Tibial nerve (tissue), 4 donors: ENCODE measurements around the gene ABR. TPM values are rescaled to one million over a fixed set of nuclear protein-coding genes. Genes with fewer than 3 reads are reported as not detected.

Source experiments
- DNase-seq, 2 donors: peaks; one replicate each; pipeline ENCODE4 v3.0.0-alpha.2; 2019; ENCODE audit warnings: low spot score in 2 of 2
- H3K27ac ChIP-seq, 4 donors: fragments of 200-600 bp; sonication (generic) in 3 of 4; one replicate each; pipeline ENCODE4 v1.5.1; 2017 to 2019; ENCODE audit warnings: mild to moderate bottlenecking in 1 of 4
- H3K27me3 ChIP-seq, 2 donors: fragments of 200-600 bp; sonication (generic) in 1 of 2; one replicate each; pipeline versions ENCODE4 v1.5.1 to v1.6.0; 2017 to 2019
- H3K36me3 ChIP-seq, 3 donors: fragments of 200-600 bp; sonication (generic); one replicate each; pipeline ENCODE4 v1.5.1; 2018 to 2019
- H3K4me1 ChIP-seq, 4 donors: fragments of 200-600 bp; sonication (generic) in 3 of 4; one replicate each; pipeline ENCODE4 v1.5.1; 2017 to 2019
- H3K4me3 ChIP-seq, 4 donors: fragments of 200-600 bp; sonication (generic) in 3 of 4; one replicate each; pipeline ENCODE4 v1.5.1; 2017 to 2019; ENCODE audit warnings: mild to moderate bottlenecking in 1 of 4, moderate library complexity in 1 of 4
- H3K9me3 ChIP-seq, 4 donors: fragments of 200-600 bp; sonication (generic) in 3 of 4; one replicate each; pipeline ENCODE4 v1.5.1; 2017 to 2019
- EP300 ChIP-seq, 2 donors: sonication (generic); formaldehyde crosslinking; IDR thresholded peaks; one replicate each; pipeline ENCODE4 v1.6.1; 2017; ENCODE audit warnings: antibody characterized with exemption in 2 of 2, mild to moderate bottlenecking in 1 of 2
- POLR2A ChIP-seq, 2 donors: fragments of 450-650 bp; IDR thresholded peaks; one replicate each; pipeline ENCODE4 v1.6.1; 2017; ENCODE audit warnings: antibody characterized with exemption in 2 of 2, mild to moderate bottlenecking in 2 of 2, moderate library complexity in 2 of 2
- WGBS, 2 donors: methylation state at CpG; one replicate each; pipeline ENCODE4 v1.1.5; 2018; 5-methylcytosine and 5-hydroxymethylcytosine counted together
- total RNA-seq, 4 donors: library from RNA; depleted of rRNA; stranded (reverse); fragments of >200 nt; gene quantifications; one replicate each; pipeline ENCODE4 v1.1.0, GENCODE V29; 2016
- TF ChIP-seq, protein P1 (sequence below), 5 experiments: fragments of 200-600 bp in 3 of 5; fragments of 450-650 bp in 2 of 5; sonication (generic) in 3 of 5; IDR thresholded peaks; one replicate each; pipeline ENCODE4 v1.5.1; 2016 to 2019; ENCODE audit warnings: antibody characterized with exemption in 5 of 5, mild to moderate bottlenecking in 3 of 5, moderate library complexity in 2 of 5

The ABR gene
- total RNA-seq, 4 donors from 2014 or later = 88.8 to 193 (median 133) TPM

DNA sequence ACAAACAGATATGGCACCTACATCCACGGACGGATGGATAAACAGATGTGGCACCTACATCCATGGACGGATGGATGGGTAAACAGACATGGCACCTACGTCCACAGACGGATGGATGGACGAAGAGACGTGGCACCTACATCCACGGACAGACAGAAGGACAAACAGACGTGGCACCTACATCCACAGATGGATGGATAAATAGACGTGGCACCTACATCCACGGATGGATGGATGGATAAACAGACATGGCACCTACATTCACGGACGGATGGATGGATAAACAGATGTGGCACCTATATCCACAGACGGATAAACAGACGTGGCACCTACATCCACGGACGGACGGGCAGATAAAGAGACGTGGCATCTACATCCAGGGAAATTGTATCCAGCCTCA is 137.3 kb downstream of the ABR start:
- WGBS, 2 donors = 87 to 95% methylated on average over 19 of the region's 19 CpGs
- peaks cover 0 to 19% (median 0%) of the 10 kb centered on the region in 3 donors for H3K36me3 ChIP-seq
- H3K4me1 ChIP-seq = peaks cover 0 to 52% (median 18%) of the 10 kb centered on the region in 4 donors
- H3K27ac ChIP-seq = no peak overlapping the region
- no peaks in the 10 kb centered on the region for H3K9me3 ChIP-seq
- TF ChIP-seq EP300 (IDR thresholded peaks at IDR 0.05) (no peak), POLR2A (IDR thresholded peaks at IDR 0.05) (no peak)
- TF ChIP-seq, protein P1, sequence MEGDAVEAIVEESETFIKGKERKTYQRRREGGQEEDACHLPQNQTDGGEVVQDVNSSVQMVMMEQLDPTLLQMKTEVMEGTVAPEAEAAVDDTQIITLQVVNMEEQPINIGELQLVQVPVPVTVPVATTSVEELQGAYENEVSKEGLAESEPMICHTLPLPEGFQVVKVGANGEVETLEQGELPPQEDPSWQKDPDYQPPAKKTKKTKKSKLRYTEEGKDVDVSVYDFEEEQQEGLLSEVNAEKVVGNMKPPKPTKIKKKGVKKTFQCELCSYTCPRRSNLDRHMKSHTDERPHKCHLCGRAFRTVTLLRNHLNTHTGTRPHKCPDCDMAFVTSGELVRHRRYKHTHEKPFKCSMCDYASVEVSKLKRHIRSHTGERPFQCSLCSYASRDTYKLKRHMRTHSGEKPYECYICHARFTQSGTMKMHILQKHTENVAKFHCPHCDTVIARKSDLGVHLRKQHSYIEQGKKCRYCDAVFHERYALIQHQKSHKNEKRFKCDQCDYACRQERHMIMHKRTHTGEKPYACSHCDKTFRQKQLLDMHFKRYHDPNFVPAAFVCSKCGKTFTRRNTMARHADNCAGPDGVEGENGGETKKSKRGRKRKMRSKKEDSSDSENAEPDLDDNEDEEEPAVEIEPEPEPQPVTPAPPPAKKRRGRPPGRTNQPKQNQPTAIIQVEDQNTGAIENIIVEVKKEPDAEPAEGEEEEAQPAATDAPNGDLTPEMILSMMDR (IDR thresholded peaks at IDR 0.05) = no peak
- H3K27me3 ChIP-seq = no peaks in the 10 kb centered on the region
- DNase-seq = no peak
- no peak overlapping the region for H3K4me3 ChIP-seq

- DNase-seq = no peak
- peaks cover 0 to 11% (median 0%) of the 10 kb centered on the region in 3 donors for H3K36me3 ChIP-seq
- no peaks in the 10 kb centered on the region for H3K27me3 ChIP-seq
- H3K4me3 ChIP-seq = no peak overlapping the region
- no peaks in the 10 kb centered on the region for H3K9me3 ChIP-seq
- peaks cover 0 to 59% (median 18%) of the 10 kb centered on the region in 4 donors for H3K4me1 ChIP-seq
- no peak overlapping the region for H3K27ac ChIP-seq
- WGBS, 2 donors = 83 to 91% methylated on average over 9 of the region's 9 CpGs
- TF ChIP-seq, protein P1 (IDR thresholded peaks at IDR 0.05) = no peak
- no peak for TF ChIP-seq POLR2A (IDR thresholded peaks at IDR 0.05)
- no peak for TF ChIP-seq EP300 (IDR thresholded peaks at IDR 0.05)
These were observed 138.0 kb downstream of the ABR start for GRCh38 chr17:1041746-1042145.

GRCh38 chr17:1040216-1040600 is 139.6 kb downstream of the ABR start:
- Histone ChIP-seq H3K4me1 (peaks cover 0 to 72% (median 18%) of the 10 kb centered on the region in 4 donors), H3K36me3 (peaks cover 0 to 7% (median 0%) of the 10 kb centered on the region in 3 donors), H3K27ac (peak overlapping the region; percentile 78 to 88 (median 86)), H3K9me3 (no peaks in the 10 kb centered on the region), H3K27me3 (no peaks in the 10 kb centered on the region), H3K4me3 (peak overlapping the region in 2 of 4 donors; percentile 2 to 31)
- peak in 1 of 2 donors; percentile 43 for TF ChIP-seq EP300 (IDR thresholded peaks at IDR 0.05)
- TF ChIP-seq, protein P1 (IDR thresholded peaks at IDR 0.05) = no peak
- 18 to 29% methylated on average over 8 to 13 of the region's 13 CpGs for WGBS, 2 donors
- peak; percentile 32 to 48 for DNase-seq

DNA sequence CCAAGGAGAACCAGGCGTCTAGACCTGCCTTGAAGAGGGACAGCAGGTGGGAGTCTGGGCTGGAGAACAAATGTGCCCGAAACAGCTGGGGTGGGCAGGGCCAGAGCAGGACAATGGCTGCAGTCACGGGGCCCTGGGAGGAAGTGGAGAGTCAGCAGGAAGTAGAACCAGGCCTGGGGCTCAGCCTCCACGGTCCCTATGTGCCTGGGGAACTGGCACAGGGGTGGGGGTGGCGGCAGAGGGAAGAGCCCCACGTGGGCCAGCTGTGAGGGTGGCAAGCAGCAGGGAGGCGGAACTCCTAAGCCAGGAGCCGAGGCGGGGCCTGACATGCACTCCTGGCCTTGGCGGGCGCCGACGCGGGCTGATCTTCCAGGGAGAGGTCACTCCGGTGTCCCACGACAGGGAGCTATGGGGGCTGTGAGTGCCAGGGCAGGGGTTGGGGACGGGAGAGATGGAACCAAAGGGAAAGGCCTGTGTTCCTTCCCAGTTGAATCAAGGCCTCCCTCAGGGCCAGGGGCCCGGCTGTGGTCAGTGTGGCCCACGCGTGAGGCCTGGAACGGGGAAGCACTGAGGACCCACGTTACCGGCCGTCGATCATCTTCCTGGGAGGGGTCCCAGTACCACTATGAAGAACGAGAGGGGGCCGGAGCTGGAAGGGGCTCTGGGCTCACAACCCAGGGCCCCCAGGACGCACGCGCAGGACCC is 140.1 kb downstream of the ABR start:
- peaks cover 0 to 7% (median 0%) of the 10 kb centered on the region in 3 donors for H3K36me3 ChIP-seq
- peak overlapping the region in 2 of 4 donors; percentile 2 to 31 for H3K4me3 ChIP-seq
- peaks cover 0 to 72% (median 18%) of the 10 kb centered on the region in 4 donors for H3K4me1 ChIP-seq
- peak; percentile 12 to 75 for TF ChIP-seq EP300 (IDR thresholded peaks at IDR 0.05)
- peak in 1 of 2 donors; percentile 17 for TF ChIP-seq POLR2A (IDR thresholded peaks at IDR 0.05)
- TF ChIP-seq, protein P1 (IDR thresholded peaks at IDR 0.05) = no peak
- peak; percentile 66 for DNase-seq
- H3K27ac ChIP-seq = peak overlapping the region; percentile 78 to 88 (median 86)
- no peaks in the 10 kb centered on the region for H3K9me3 ChIP-seq
- H3K27me3 ChIP-seq = no peaks in the 10 kb centered on the region
- 22 to 25% methylated on average over 30 of the region's 30 CpGs for whole genome bisulfite sequencing, 2 donors

- no peak for TF ChIP-seq POLR2A (IDR thresholded peaks at IDR 0.05)
- Histone ChIP-seq H3K4me1 (peaks cover 0 to 71% (median 18%) of the 10 kb centered on the region in 4 donors), H3K9me3 (no peaks in the 10 kb centered on the region), H3K36me3 (peaks cover 0 to 7% (median 0%) of the 10 kb centered on the region in 3 donors), H3K27me3 (no peaks in the 10 kb centered on the region), H3K4me3 (peak overlapping the region in 1 of 4 donors; percentile 31), H3K27ac (peak overlapping the region; percentile 78 to 88 (median 86))
- no peak for DNase-seq
- 59 to 67% methylated on average over 3 to 15 of the region's 16 CpGs for WGBS, 2 donors
These were observed 140.7 kb downstream of the ABR start for GRCh38 chr17:1039123-1039507.
